Activated CD4-positive, alpha-beta memory T cell treated with anti-CD3 and anti-CD28 coated beads for 36 hours (primary cell): ENCODE results near the gene PSTPIP1. TPM values are rescaled to one million over a fixed set of nuclear protein-coding genes. Genes with fewer than 3 reads are reported as not detected.

Experiments used
- CTCF ChIA-PET: fragments of 350-600 bp; sonication (Branson Sonifier 250); formaldehyde crosslinking; loops from one replicate; lab custom pipeline; 2021; ENCODE audit warnings: antibody characterized with exemption, inconsistent platforms; lab: Charles Lee
- POLR2A ChIA-PET: fragments of 350-600 bp; sonication (Branson Sonifier 250); formaldehyde crosslinking; loops from one replicate; lab custom pipeline; 2021; ENCODE audit warnings: antibody characterized with exemption; lab: Charles Lee
- DNase-seq: peaks from one replicate; pipeline ENCODE4 v3.0.0-alpha.2; 2020
- H3K27ac Mint-ChIP-seq: one replicate; pipeline ENCODE4 v1.8.0; 2021; ENCODE audit warnings: mixed read lengths
- H3K27me3 Mint-ChIP-seq: one replicate; pipeline ENCODE4 v1.8.0; 2021; ENCODE audit warnings: mixed read lengths
- H3K36me3 Mint-ChIP-seq: one replicate; pipeline ENCODE4 v1.8.0; 2021; ENCODE audit warnings: mixed read lengths
- H3K4me1 Mint-ChIP-seq: one replicate; pipeline ENCODE4 v1.8.0; 2021; ENCODE audit warnings: low read depth, mixed read lengths
- H3K4me3 Mint-ChIP-seq: one replicate; pipeline ENCODE4 v1.8.0; 2021; ENCODE audit warnings: mild to moderate bottlenecking, mixed read lengths
- H3K9me3 Mint-ChIP-seq: one replicate; pipeline ENCODE4 v1.8.0; 2021; ENCODE audit warnings: mixed read lengths
- intact Hi-C: fragments of 100-400 bp; cut with micrococcal nuclease; formaldehyde crosslinking; loops from one replicate; pipeline ENCODE4 v1.15.1; 2023
- total RNA-seq, 2 experiments: library from RNA; stranded (reverse); gene quantifications; one replicate each; pipeline ENCODE4 v1.2.3, GENCODE V29; 2021

PSTPIP1 gene
- total RNA-seq, 2 experiments from 2014 or later, result 155 to 164 TPM

GRCh38 chr15:77070495-77071304 lies 75.8 kb downstream of the PSTPIP1 start, which contains the start of gene TSPAN3:
TSS of gene TSPAN3 (minus strand) at chr15:77071109. CDS start at chr15:77070954, 155 bp downstream.
- peak; percentile 94 for DNase-seq
- H3K4me3 Mint-ChIP-seq, result peak within 1 kb of the TSS; percentile 76
- no peaks in the 10 kb centered on the region for H3K9me3 Mint-ChIP-seq
- POLR2A ChIA-PET, result interaction anchor here (0.6 to 1.0 kb wide), 4 partner anchors 12 to 78 kb away, joined by 3 to 4 read pairs (median 3); no protein-coding TSS in a partner anchor
- peaks cover 31% of the 10 kb centered on the region for H3K4me1 Mint-ChIP-seq
- intact Hi-C loops, result loop anchor here (1.0 kb wide), 1 partner anchor 350 kb away; the partner anchor contains the start of genes HMG20A and PEAK1
- CTCF ChIA-PET, result interaction anchor here (1.0 kb wide), 1 partner anchor 97 kb away, joined by 3 read pairs; no protein-coding TSS in a partner anchor
- H3K27ac Mint-ChIP-seq, result no peak within 1 kb of the TSS
- no peaks in the 10 kb centered on the region for H3K36me3 Mint-ChIP-seq
- no peaks in the 10 kb centered on the region for H3K27me3 Mint-ChIP-seq

DNA sequence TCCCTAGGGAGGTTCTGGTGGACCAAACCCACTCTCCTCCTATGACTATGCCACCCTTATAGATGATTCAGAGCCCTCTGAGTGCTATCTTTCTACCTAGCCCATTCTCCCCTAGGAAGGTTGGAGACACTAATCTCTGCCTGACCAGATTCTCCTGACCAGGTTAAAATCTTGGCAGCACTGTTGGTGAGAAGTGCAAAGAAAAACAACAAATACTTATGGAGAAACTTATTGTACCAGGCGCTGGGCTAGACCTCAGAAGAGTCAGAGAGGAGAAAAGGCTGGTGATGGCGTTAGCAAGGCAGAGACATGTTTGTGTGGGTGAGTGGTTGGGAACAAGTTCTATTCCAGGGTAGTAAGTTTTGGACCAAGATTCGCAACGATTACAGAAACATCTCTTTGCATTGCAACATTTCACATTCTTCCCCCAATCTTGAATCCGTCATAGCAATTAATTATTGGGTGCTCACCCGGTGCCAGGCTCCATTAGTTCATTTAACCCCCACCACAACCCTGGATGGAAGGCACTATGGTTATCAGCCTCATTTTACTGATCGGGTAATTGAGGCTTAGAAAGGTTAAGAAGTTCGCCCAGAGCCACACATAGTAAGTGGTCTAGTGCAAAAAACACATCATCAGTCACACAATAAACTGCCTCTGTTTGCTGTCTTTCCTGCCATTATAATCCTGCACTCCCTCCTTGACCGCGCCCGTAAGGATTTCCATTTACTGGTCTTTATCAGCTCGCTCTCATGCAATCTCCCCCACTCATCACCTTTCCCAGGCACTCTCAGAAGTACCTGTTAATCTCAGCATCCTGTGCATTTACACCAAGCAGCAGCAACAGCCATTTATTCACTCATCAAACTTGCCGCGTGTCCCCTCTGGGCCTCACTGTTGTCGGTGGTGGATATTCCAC lies 76.6 kb downstream of the PSTPIP1 start:
- no peak overlapping the region for H3K27ac Mint-ChIP-seq
- no peaks in the 10 kb centered on the region for H3K36me3 Mint-ChIP-seq
- ChIA-PET CTCF (interaction anchor here (1.0 kb wide), 1 partner anchor 98 kb away, joined by 3 read pairs; no protein-coding TSS in a partner anchor), POLR2A (interaction anchor here (0.6 to 1.0 kb wide), 4 partner anchors 11 to 79 kb away, joined by 3 to 4 read pairs (median 3); no protein-coding TSS in a partner anchor)
- no peaks in the 10 kb centered on the region for H3K27me3 Mint-ChIP-seq
- H3K9me3 Mint-ChIP-seq, result no peaks in the 10 kb centered on the region
- peaks cover 31% of the 10 kb centered on the region for H3K4me1 Mint-ChIP-seq
- peak overlapping the region; percentile 70 for H3K4me3 Mint-ChIP-seq
- intact Hi-C loops, result loop anchor here (1.0 kb wide), 1 partner anchor 349 kb away; the partner anchor contains the start of genes HMG20A and PEAK1
- DNase-seq, result no peak

DNA sequence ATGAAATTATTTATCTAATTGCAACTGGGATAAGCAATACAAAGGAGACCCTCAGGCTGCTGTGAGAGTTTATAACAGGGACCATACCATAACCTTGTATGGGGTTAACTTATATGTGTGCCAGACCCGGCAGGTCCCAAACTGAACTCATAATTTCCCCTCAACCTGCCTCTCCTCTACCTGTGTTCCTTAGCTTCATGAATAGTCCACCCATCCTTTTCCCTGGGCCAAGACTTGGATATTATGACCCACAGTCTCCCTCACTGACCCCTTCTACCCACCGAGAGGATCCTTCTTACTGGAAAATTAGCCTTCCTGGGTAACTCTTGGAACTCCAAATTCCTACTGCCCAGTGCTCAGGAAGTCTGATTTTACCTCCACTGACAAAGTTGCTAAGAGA lies 79.4 kb downstream of the PSTPIP1 start:
- H3K36me3 Mint-ChIP-seq, result no peaks in the 10 kb centered on the region
- no peak for DNase-seq
- H3K9me3 Mint-ChIP-seq, result no peaks in the 10 kb centered on the region
- POLR2A ChIA-PET, result no interaction called here
- peaks cover 2% of the 10 kb centered on the region for H3K27me3 Mint-ChIP-seq
- peaks cover 12% of the 10 kb centered on the region for H3K4me1 Mint-ChIP-seq
- no peak overlapping the region for H3K27ac Mint-ChIP-seq
- H3K4me3 Mint-ChIP-seq, result no peak overlapping the region
- intact Hi-C loops, result no loop called here
- CTCF ChIA-PET, result interaction anchor here (1.1 kb wide), 1 partner anchor 101 kb away, joined by 3 read pairs; no protein-coding TSS in a partner anchor

DNA sequence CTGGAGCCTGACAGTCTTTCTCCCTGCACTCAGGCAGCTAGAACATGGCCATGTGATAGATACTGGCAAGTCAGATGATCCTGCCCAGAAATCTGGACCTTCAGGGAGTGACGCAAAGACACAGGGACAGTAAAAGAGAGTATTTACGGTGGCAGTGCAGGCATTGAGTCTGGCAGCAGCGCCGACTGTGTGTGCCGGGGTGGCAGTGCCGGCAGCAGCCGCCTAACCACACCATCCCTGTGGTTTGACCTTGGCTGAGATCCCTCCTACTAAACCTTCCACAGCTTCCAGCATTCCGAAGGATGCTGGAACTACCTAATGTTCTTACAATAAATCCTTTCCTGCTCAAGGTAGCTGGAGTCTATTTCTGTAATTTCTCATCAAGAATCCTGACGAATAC lies 80.6 kb downstream of the PSTPIP1 start:
- DNase-seq, result no peak
- POLR2A ChIA-PET, result no interaction called here
- H3K9me3 Mint-ChIP-seq, result no peaks in the 10 kb centered on the region
- H3K4me1 Mint-ChIP-seq, result peaks cover 6% of the 10 kb centered on the region
- no peaks in the 10 kb centered on the region for H3K36me3 Mint-ChIP-seq
- CTCF ChIA-PET, result no interaction called here
- no peak overlapping the region for H3K27ac Mint-ChIP-seq
- peaks cover 2% of the 10 kb centered on the region for H3K27me3 Mint-ChIP-seq
- H3K4me3 Mint-ChIP-seq, result no peak overlapping the region
- intact Hi-C loops, result no loop called here

- Mint-ChIP-seq H3K27ac (no peak overlapping the region), H3K4me1 (peaks cover 2% of the 10 kb centered on the region), H3K4me3 (no peak overlapping the region), H3K27me3 (peaks cover 2% of the 10 kb centered on the region), H3K36me3 (no peaks in the 10 kb centered on the region), H3K9me3 (no peaks in the 10 kb centered on the region)
- DNase-seq, result no peak
- intact Hi-C loops, result no loop called here
- ChIA-PET POLR2A (no interaction called here), CTCF (no interaction called here)
These were observed 81.5 kb downstream of the PSTPIP1 start for GRCh38 chr15:77076323-77076915.

DNA sequence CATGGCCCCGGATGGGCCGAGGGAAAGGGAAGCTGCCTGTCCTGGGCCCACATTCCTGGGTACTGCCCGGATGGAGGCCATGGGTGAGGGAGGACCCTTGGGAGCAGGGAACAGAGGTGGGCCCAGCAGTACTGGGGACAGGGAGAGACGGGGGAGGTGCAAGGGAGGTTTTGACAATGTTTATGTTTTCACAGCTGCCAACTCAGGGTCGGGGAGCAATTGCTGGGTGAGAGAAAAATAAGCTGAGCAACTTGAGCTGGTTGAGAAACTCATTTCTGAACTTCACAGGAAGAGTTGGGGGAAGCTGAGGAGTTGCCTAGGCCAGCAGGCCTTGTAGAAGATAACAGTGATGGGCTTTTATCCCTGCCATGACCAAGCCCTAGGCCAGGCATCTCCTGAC lies 87.0 kb downstream of the PSTPIP1 start:
- Mint-ChIP-seq H3K27ac (no peak overlapping the region), H3K4me1 (peaks cover 31% of the 10 kb centered on the region), H3K4me3 (no peak overlapping the region), H3K36me3 (no peaks in the 10 kb centered on the region), H3K9me3 (no peaks in the 10 kb centered on the region), H3K27me3 (peaks cover 2% of the 10 kb centered on the region)
- ChIA-PET POLR2A (interaction anchor here (1.0 kb wide), 1 partner anchor 11 kb away, joined by 3 read pairs; the partner anchor contains the start of gene TSPAN3), CTCF (interaction anchor here (1.4 kb wide), 1 partner anchor 109 kb away, joined by 5 read pairs; no protein-coding TSS in a partner anchor)
- no peak for DNase-seq
- intact Hi-C loops, result no loop called here

DNA sequence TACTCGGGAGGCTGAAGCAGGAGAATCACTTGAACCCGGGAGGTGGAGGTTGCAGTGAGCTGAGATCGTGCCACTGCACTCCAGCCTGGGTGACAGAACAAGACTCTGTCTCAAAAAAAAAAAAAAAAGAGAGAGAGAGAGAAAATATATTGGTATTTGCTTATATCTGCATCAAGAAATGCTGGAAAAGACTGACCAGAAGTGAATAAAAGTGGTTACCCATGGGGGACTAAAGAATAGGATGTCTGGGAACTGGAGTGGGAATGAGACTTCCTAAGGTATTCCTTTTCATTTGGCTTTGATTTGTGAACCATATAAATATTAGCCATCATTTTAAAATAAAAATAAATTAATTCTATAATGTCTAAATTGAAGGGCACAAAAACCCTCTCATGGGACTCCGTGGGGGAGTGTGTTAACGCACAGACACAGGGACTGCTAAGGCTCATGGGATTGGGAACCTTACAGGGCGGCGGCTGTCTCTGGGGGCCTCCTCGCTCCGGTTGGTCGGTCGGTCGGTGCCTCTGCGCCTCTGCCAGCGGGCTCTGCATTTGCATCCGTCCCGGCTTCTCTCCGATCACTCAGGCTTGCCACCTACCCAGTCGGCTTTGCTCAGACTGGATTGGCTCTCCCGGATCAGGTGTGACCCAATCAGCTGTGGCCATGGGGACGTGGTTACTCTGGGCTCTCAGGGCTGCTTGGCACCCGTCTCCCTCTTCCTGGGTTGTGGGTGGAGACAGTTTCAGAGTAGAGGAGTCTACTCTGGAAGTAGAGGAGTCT lies 88.6 kb downstream of the PSTPIP1 start:
- Mint-ChIP-seq H3K27ac (no peak overlapping the region), H3K4me1 (peaks cover 31% of the 10 kb centered on the region), H3K27me3 (no peaks in the 10 kb centered on the region), H3K36me3 (no peaks in the 10 kb centered on the region), H3K9me3 (no peaks in the 10 kb centered on the region), H3K4me3 (peak overlapping the region; percentile 32)
- intact Hi-C loops, result no loop called here
- CTCF ChIA-PET, result no interaction called here
- POLR2A ChIA-PET, result no interaction called here
- DNase-seq, result peak; percentile 78

DNA sequence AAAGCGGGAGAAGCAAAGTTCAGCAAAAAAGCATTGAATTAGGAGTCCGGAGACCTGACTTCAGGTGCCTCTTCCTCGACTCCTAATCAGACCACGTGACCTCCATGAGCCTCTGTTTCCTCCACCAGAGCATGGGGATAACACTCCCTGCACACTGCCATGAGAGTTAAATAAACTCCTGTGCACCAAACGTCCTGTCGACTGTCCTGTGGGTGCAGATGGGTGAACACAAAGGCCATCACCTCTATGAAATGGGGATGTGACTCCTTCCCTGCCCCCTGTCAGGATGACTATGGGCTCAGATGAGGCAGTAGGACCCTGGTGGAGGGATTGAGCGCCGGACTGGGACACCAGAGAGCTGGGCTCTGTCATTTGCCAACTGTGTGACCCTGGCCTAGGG lies 89.5 kb downstream of the PSTPIP1 start:
- CTCF ChIA-PET, result interaction anchor here (0.6 kb wide), 1 partner anchor 733 kb away, joined by 3 read pairs; no protein-coding TSS in a partner anchor
- intact Hi-C loops, result no loop called here

GRCh38 chr15:77085297-77085696 lies 90.4 kb downstream of the PSTPIP1 start:
- DNase-seq, result peak; percentile 38

More for the DNA sequence above, 89.5 kb downstream of the PSTPIP1 start:
- POLR2A ChIA-PET, result no interaction called here
- Mint-ChIP-seq H3K9me3 (no peaks in the 10 kb centered on the region), H3K27me3 (no peaks in the 10 kb centered on the region), H3K36me3 (no peaks in the 10 kb centered on the region), H3K4me3 (no peak overlapping the region), H3K4me1 (peaks cover 31% of the 10 kb centered on the region), H3K27ac (no peak overlapping the region)
- no peak for DNase-seq

More at GRCh38 chr15:77085297-77085696, 90.4 kb downstream of the PSTPIP1 start:
- H3K27ac Mint-ChIP-seq, result no peak overlapping the region
- ChIA-PET POLR2A (no interaction called here), CTCF (interaction anchor here (0.9 kb wide), 1 partner anchor 18 kb away, joined by 3 read pairs; no protein-coding TSS in a partner anchor)
- H3K4me3 Mint-ChIP-seq, result no peak overlapping the region
- no peaks in the 10 kb centered on the region for H3K9me3 Mint-ChIP-seq
- intact Hi-C loops, result no loop called here
- H3K4me1 Mint-ChIP-seq, result peaks cover 31% of the 10 kb centered on the region
- H3K36me3 Mint-ChIP-seq, result no peaks in the 10 kb centered on the region
- H3K27me3 Mint-ChIP-seq, result no peaks in the 10 kb centered on the region
